IPS-NIHi7 (cell line): ENCODE measurements around the gene WDR17.

Experiments used
- DNase-seq: peaks from one replicate; pipeline ENCODE4 v3.0.0; 2012; ENCODE audit warnings: mixed read lengths; ENCODE audit errors: extremely low spot score

WDR17 gene

GRCh38 chr4:176090115-176090514 lies 24.5 kb downstream of the WDR17 start:
- no peak for DNase-seq

- no peak for DNase-seq
Measured at GRCh38 chr4:176099314-176099713, 33.7 kb downstream of the WDR17 start.

DNA sequence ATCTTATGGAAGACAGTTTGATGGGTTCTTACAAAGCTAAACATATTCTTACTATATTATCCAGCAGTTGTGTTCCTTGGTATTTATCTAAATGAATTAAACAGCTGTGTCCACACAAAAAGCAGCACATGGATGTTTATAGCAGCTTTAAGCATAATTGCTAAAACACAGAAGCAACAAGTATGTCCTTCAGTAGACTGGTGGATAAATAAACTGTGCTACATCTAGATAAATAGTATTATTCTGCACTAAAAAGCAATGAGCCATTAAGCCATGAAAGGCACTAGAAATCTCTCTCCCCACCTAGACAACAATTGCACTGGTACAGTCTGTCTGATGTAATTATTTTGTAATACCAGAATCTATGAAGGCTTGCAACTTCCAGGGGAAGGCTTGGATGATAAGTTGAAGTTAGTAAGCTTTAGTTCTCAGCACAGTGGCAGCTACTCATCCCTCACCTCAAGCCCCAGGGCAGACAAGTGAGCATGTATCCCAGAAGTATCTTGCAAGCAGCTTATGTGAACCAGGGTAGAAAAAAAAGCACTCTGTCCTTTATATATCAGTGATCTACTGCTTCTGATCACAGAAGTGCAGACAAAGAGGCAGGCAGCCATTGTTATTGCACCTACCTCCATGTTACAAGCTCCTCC lies 36.9 kb downstream of the WDR17 start:
- no peak for DNase-seq

DNA sequence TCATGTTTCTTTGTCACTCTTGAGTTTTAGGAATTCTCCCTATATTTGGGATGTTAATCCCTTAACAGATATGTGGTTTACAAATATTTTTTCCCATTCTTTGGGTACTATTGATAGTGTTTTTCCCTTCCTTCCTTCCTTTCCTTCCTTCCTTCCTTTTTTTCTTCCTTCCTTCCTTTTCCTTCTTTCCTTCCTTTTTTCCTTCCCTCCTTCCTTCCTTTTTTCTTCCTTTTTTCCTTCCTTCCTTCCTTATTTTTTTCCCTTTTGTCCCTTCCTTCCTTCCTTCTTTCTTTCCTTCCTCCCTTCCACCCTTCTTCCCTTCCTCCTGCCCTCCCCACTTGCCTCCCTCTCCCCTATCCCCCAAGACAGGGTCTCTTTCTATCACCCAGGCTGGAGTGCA lies 42.1 kb downstream of the WDR17 start:
- DNase-seq = no peak

GRCh38 chr4:176123710-176124407 lies 58.2 kb downstream of the WDR17 start:
- DNase-seq = peak; percentile 47

- DNase-seq = no peak
Measured at GRCh38 chr4:176125063-176125462, 59.4 kb downstream of the WDR17 start.

GRCh38 chr4:176134670-176135069 lies 69.0 kb downstream of the WDR17 start:
- DNase-seq = no peak

DNA sequence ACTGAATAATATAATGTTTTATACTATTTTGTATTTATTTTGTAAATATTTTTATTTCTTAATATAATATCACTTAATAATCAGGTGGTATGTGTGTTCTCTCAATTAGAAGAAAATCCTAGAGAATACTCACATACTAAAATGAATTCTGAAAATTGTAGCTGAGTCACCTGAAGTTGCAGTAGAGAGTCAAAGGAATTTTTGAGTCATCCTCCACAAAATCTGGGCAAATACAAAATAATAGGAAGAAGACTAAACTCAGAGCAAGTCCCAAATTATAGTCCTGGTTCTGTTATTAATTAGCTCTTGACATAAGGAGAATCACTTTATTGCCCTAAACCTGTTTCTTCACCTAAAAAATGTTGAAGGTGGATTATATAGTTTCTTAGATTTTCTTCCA lies 72.0 kb downstream of the WDR17 start:
- DNase-seq = no peak

DNA sequence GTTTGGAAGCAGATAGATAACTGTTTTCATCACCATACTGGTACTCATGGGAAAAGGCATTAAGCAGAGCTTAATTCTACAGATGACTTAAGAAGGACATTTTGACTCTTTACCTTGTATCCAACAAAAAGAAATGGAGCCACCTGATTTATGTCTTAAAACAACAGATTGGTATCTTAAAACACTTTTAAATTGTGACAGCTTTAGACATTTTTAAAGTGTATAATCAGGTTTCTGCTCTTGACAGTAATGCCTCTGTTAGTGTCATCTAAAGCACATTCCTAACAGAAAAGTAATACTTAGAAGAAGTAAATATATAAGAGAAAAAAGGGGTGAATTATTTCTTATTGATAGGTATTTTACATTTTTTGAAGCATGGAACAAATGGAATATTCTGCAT lies 73.9 kb downstream of the WDR17 start:
- DNase-seq = no peak

- no peak for DNase-seq
Measured at GRCh38 chr4:176142253-176142652, 76.6 kb downstream of the WDR17 start.

- no peak for DNase-seq
Measured at GRCh38 chr4:176149680-176150355, 84.2 kb downstream of the WDR17 start.

- peak; percentile 8 for DNase-seq
Measured at GRCh38 chr4:176150356-176150682, 84.7 kb downstream of the WDR17 start.

DNA sequence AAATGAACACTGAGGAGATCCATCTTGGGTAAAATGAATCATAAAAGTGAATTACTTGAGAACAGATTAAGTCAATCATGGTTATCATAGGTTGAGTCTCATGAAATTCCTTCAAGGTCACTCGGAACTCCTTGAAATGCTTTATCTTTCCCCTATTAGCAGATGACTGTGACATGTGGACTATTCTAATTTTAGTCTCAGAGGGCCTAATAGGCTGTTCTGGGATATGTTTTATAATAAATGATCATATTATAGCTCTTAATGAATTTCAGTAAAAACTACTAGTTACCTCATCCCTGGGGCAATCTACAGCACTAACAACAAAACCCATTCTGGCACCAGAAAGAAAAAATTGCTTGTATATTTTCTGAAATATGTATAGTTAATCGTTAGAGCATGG lies 85.1 kb downstream of the WDR17 start:
- no peak for DNase-seq

- no peak for DNase-seq
Measured at GRCh38 chr4:176153124-176153523, 87.5 kb downstream of the WDR17 start.

GRCh38 chr4:176156656-176157055 lies 91.0 kb downstream of the WDR17 start:
- no peak for DNase-seq

- no peak for DNase-seq
Measured at GRCh38 chr4:176163041-176163440, 97.4 kb downstream of the WDR17 start.

DNA sequence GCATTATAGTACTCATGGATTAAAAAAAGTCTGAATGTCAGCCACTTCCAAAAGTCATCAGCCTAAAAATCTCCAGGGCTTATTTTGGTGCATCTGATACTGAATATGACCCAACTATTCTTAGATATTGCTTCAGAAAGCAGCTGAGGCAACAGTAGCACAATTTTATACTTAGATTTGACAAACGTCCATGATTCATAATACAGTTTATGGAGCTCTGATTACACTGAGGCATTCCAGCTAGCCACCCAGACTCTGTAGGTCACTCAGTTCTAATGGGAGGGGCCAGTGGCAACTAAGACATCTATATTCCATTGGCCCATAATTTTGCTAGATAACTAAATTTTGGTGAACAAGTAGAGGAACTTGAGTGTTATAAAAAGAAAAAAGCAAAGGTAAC lies 119.4 kb downstream of the WDR17 start:
- DNase-seq = no peak

GRCh38 chr4:176186067-176186466 lies 120.4 kb downstream of the WDR17 start:
- no peak for DNase-seq

GRCh38 chr4:176186671-176187395 lies 121.2 kb downstream of the WDR17 start:
- no peak for DNase-seq

DNA sequence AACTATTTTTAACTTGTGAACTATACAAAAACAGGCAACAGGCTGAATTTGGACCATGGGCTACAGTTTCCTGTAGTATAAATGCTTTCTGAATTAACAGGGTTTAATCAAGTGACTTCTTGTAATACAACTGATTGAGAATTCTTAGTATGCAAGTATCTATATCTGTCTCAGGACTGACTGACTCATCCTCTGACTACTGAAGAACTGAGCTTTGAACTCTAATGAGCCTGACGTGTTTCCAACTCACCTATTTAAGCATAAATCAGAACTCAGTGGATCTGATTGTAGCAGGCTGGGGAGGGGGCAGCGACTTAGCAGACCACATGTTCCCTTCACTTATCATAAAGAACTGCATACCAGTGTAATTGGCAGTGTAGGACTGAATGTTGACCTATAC lies 122.0 kb downstream of the WDR17 start:
- DNase-seq = no peak

- no peak for DNase-seq
Measured at GRCh38 chr4:176188654-176189053, 123.0 kb downstream of the WDR17 start.
